GM23338 (cell line): Measurements from ENCODE around the gene ZNF488. TPM values are rescaled to one million over a fixed set of nuclear protein-coding genes. Genes with fewer than 3 reads are reported as not detected.

Experiments used
- ATAC-seq: fragments of 200-7000 bp; cut with Tn5 transposase; 3 replicates; pipeline ENCODE4 v1.9.1; 2020
- DNase-seq: peaks from one replicate; pipeline ENCODE4 v3.0.0-alpha.2; 2015; ENCODE audit warnings: low spot score
- H2AFZ ChIP-seq: fragments of 200-600 bp; sonication (generic); 2 replicates; pipeline ENCODE4 v1.8.0; 2016; ENCODE audit warnings: antibody characterized with exemption, mild to moderate bottlenecking, moderate library complexity
- H3F3A ChIP-seq: fragments of 200-600 bp; sonication (generic); replicated peaks from 2 replicates; pipeline ENCODE4 v1.8.0; 2017; ENCODE audit warnings: antibody characterized with exemption, mixed run types, low read depth
- H3K27ac ChIP-seq: fragments of 200-600 bp; sonication (generic); 2 replicates; pipeline ENCODE4 v1.6.1; 2016; ENCODE audit warnings: low read depth
- H3K27me3 ChIP-seq: fragments of 200-600 bp; sonication (generic); 2 replicates; pipeline ENCODE4 v1.8.0; 2016; ENCODE audit warnings: mild to moderate bottlenecking, mixed run types, moderate library complexity; ENCODE audit not compliant: insufficient read depth
- H3K36me3 ChIP-seq: fragments of 200-600 bp; sonication (generic); 2 replicates; pipeline ENCODE4 v1.8.0; 2016; ENCODE audit warnings: mild to moderate bottlenecking; ENCODE audit not compliant: insufficient read depth
- H3K4me1 ChIP-seq: fragments of 200-600 bp; sonication (generic); 2 replicates; pipeline ENCODE4 v1.8.0; 2016; ENCODE audit warnings: mild to moderate bottlenecking, moderate library complexity; ENCODE audit not compliant: insufficient read depth
- H3K4me2 ChIP-seq: fragments of 200-600 bp; sonication (generic); 2 replicates; pipeline ENCODE4 v1.7.1; 2017; ENCODE audit warnings: mixed run types
- H3K4me3 ChIP-seq: fragments of 200-600 bp; sonication (generic); 2 replicates; pipeline ENCODE4 v1.6.1; 2016; ENCODE audit warnings: mixed run types
- H3K79me2 ChIP-seq: fragments of 200-600 bp; sonication (generic); replicated peaks from 2 replicates; pipeline ENCODE4 v1.8.0; 2017; ENCODE audit warnings: mild to moderate bottlenecking; ENCODE audit not compliant: insufficient read depth
- H3K9me2 ChIP-seq: fragments of 200-600 bp; sonication (generic); 2 replicates; pipeline ENCODE4 v1.8.0; 2017; ENCODE audit not compliant: insufficient read depth
- H4K20me1 ChIP-seq: fragments of 200-600 bp; sonication (generic); replicated peaks from 2 replicates; pipeline ENCODE4 v1.8.0; 2017; ENCODE audit warnings: mild to moderate bottlenecking; ENCODE audit not compliant: insufficient read depth
- H3K27ac Mint-ChIP-seq: 2 replicates; pipeline ENCODE4 v1.8.0; 2020; ENCODE audit warnings: inconsistent platforms, mild to moderate bottlenecking, moderate library complexity, mixed read lengths
- H3K27me3 Mint-ChIP-seq: 3 replicates; pipeline ENCODE4 v1.8.0; 2022; ENCODE audit warnings: low read depth, mild to moderate bottlenecking, moderate library complexity, mixed read lengths, inconsistent platforms; ENCODE audit not compliant: insufficient read depth, poor library complexity
- H3K36me3 Mint-ChIP-seq: 3 replicates; pipeline ENCODE4 v1.8.0; 2021; ENCODE audit warnings: low read depth, mild to moderate bottlenecking, inconsistent platforms, moderate library complexity, mixed read lengths
- H3K4me1 Mint-ChIP-seq: 3 replicates; pipeline ENCODE4 v1.8.0; 2020; ENCODE audit warnings: mild to moderate bottlenecking, inconsistent platforms, mixed read lengths
- H3K4me3 Mint-ChIP-seq: 3 replicates; pipeline ENCODE4 v1.8.0; 2021; ENCODE audit warnings: moderate library complexity, mild to moderate bottlenecking, inconsistent platforms, mixed read lengths
- H3K9me3 Mint-ChIP-seq: 3 replicates; pipeline ENCODE4 v1.8.0; 2020; ENCODE audit warnings: moderate library complexity, mild to moderate bottlenecking, inconsistent platforms, mixed read lengths
- CREB1 ChIP-seq: fragments of 250-450 bp; sonication (Bioruptor Pico); IDR thresholded peaks from 2 replicates; pipeline ENCODE4 v1.5.0; 2020; ENCODE audit warnings: low read depth, mild to moderate bottlenecking, moderate library complexity
- CTCF ChIP-seq, 2 experiments: fragments of 200-600 bp in 1 of 2; sonication (generic) in 1 of 2; conservative IDR thresholded peaks; 2 replicates each; pipeline versions ENCODE4 v1.5.1 to v1.6.1; 2016 to 2017; ENCODE audit warnings: antibody characterized with exemption in 2 of 2, low read depth in 2 of 2, mild to moderate bottlenecking in 2 of 2, moderate library complexity in 1 of 2
- EZH2phosphoT487 ChIP-seq: fragments of 200-600 bp; sonication (generic); IDR thresholded peaks from one replicate; pipeline ENCODE4 v1.8.1; 2018; ENCODE audit warnings: antibody characterized with exemption; ENCODE audit not compliant: unreplicated experiment
- JUNB ChIP-seq: IDR thresholded peaks from one replicate; pipeline ENCODE4 v1.6.1; 2016; ENCODE audit warnings: antibody characterized with exemption; ENCODE audit not compliant: unreplicated experiment
- NANOG ChIP-seq: IDR thresholded peaks from 2 replicates; pipeline ENCODE4 v1.6.1; 2016; ENCODE audit warnings: antibody characterized with exemption, borderline replicate concordance
- POLR2AphosphoS5 ChIP-seq: IDR thresholded peaks from 2 replicates; pipeline ENCODE4 v1.6.1; 2016; ENCODE audit warnings: antibody characterized with exemption, low read depth
- STAT1 ChIP-seq: IDR thresholded peaks from one replicate; pipeline ENCODE4 v1.6.1; 2016; ENCODE audit warnings: antibody characterized with exemption; ENCODE audit not compliant: unreplicated experiment
- ZNF114 ChIP-seq: fragments of 250-450 bp; sonication (Bioruptor Pico); IDR thresholded peaks from 2 replicates; pipeline ENCODE4 v1.5.0; 2020; ENCODE audit warnings: mild to moderate bottlenecking, moderate library complexity
- ZNF331 ChIP-seq: fragments of 250-450 bp; sonication (Bioruptor Pico); IDR thresholded peaks from 2 replicates; pipeline ENCODE4 v1.5.0; 2020; ENCODE audit warnings: low read depth, mild to moderate bottlenecking, moderate library complexity
- polyA plus RNA-seq: library from polyadenylated mRNA; unstranded; fragments of >200 nt; fragmentation: Nextera tagmentation; extraction: Ambion mirVana; gene quantifications from 2 replicates; pipeline ENCODE4 v1.2.1, GENCODE V29; 2016
- total RNA-seq: library from RNA; depleted of rRNA; stranded (reverse); fragments of >200 nt; shearing (Covaris generic); gene quantifications from 2 replicates; pipeline ENCODE4 v1.2.3, GENCODE V29; 2014
- TF ChIP-seq, protein P1 (sequence below): IDR thresholded peaks from 2 replicates; pipeline ENCODE4 v1.6.1; 2016; ENCODE audit warnings: antibody characterized with exemption
- TF ChIP-seq, protein P2 (sequence below): IDR thresholded peaks from one replicate; pipeline ENCODE4 v1.6.1; 2018; ENCODE audit warnings: antibody characterized with exemption; ENCODE audit not compliant: unreplicated experiment
- TF ChIP-seq, protein P3 (sequence below): fragments of 250-450 bp; sonication (Bioruptor Pico); IDR thresholded peaks from 2 replicates; pipeline ENCODE4 v1.5.0; 2020; ENCODE audit warnings: mild to moderate bottlenecking, moderate library complexity

ZNF488 gene
- total and polyA plus RNA-seq, 2 experiments from 2014 or later: 2.5 to 5.2 TPM

DNA sequence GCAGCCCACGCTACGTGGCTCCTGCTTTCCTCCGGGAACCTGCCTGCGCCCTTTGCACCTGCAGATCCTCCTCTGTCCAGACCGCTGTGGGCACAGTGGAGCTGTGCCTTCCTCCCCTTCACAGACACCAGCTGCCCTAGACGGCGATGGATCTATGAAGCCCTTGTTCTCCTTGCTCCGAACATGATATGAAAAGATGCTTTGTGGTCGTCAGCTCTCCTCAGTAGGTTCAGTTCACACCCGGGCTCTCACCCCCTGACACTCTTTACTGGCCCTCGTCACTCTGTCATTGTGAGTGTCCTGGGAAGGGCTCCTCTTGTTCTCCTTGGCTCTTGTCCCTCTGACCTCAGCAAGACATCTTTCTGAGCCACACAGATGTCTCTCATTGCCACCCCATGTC lies 4.2 kb downstream of the ZNF488 start:
- peaks cover 43% of the 10 kb centered on the region for H3K4me1 Mint-ChIP-seq
- H3K27me3 Mint-ChIP-seq: peaks cover 14% of the 10 kb centered on the region
- Histone ChIP-seq H3K4me2 (no peak overlapping the region), H2AFZ (no peak overlapping the region), H4K20me1 (no peaks in the 10 kb centered on the region), H3K9me2 (no peaks in the 10 kb centered on the region), H3K27ac (no peak overlapping the region), H3K4me1 (peaks cover 25% of the 10 kb centered on the region), H3F3A (0 out of 2 replicates have a peak, but pooled peaks cover 5% of the 10 kb centered on the region), H3K79me2 (no peaks in the 10 kb centered on the region), H3K4me3 (no peak overlapping the region), H3K27me3 (0 out of 2 replicates have a peak, but pooled peaks cover under 1% of the 10 kb centered on the region), H3K36me3 (no peaks in the 10 kb centered on the region)
- no peak overlapping the region for H3K27ac Mint-ChIP-seq
- ATAC-seq: no peak
- DNase-seq: no peak
- H3K9me3 Mint-ChIP-seq: no peaks in the 10 kb centered on the region; the same call in 2 of the 3 replicates
- TF ChIP-seq ZNF114 (CRISPR knock-in tag) (no peak), CTCF (conservative IDR thresholded peaks at IDR 0.05; ENCODE audit: low read depth in 2 of 2) (no peak), NANOG (no peak), ZNF331 (no peak), STAT1 (no peak), CREB1 (CRISPR knock-in tag) (no peak), JUNB (no peak), EZH2phosphoT487 (no peak), POLR2AphosphoS5 (no peak)
- TF ChIP-seq, protein P1, sequence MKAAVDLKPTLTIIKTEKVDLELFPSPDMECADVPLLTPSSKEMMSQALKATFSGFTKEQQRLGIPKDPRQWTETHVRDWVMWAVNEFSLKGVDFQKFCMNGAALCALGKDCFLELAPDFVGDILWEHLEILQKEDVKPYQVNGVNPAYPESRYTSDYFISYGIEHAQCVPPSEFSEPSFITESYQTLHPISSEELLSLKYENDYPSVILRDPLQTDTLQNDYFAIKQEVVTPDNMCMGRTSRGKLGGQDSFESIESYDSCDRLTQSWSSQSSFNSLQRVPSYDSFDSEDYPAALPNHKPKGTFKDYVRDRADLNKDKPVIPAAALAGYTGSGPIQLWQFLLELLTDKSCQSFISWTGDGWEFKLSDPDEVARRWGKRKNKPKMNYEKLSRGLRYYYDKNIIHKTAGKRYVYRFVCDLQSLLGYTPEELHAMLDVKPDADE: no peak
- TF ChIP-seq, protein P2, sequence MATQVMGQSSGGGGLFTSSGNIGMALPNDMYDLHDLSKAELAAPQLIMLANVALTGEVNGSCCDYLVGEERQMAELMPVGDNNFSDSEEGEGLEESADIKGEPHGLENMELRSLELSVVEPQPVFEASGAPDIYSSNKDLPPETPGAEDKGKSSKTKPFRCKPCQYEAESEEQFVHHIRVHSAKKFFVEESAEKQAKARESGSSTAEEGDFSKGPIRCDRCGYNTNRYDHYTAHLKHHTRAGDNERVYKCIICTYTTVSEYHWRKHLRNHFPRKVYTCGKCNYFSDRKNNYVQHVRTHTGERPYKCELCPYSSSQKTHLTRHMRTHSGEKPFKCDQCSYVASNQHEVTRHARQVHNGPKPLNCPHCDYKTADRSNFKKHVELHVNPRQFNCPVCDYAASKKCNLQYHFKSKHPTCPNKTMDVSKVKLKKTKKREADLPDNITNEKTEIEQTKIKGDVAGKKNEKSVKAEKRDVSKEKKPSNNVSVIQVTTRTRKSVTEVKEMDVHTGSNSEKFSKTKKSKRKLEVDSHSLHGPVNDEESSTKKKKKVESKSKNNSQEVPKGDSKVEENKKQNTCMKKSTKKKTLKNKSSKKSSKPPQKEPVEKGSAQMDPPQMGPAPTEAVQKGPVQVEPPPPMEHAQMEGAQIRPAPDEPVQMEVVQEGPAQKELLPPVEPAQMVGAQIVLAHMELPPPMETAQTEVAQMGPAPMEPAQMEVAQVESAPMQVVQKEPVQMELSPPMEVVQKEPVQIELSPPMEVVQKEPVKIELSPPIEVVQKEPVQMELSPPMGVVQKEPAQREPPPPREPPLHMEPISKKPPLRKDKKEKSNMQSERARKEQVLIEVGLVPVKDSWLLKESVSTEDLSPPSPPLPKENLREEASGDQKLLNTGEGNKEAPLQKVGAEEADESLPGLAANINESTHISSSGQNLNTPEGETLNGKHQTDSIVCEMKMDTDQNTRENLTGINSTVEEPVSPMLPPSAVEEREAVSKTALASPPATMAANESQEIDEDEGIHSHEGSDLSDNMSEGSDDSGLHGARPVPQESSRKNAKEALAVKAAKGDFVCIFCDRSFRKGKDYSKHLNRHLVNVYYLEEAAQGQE: no peak
- TF ChIP-seq, protein P3, sequence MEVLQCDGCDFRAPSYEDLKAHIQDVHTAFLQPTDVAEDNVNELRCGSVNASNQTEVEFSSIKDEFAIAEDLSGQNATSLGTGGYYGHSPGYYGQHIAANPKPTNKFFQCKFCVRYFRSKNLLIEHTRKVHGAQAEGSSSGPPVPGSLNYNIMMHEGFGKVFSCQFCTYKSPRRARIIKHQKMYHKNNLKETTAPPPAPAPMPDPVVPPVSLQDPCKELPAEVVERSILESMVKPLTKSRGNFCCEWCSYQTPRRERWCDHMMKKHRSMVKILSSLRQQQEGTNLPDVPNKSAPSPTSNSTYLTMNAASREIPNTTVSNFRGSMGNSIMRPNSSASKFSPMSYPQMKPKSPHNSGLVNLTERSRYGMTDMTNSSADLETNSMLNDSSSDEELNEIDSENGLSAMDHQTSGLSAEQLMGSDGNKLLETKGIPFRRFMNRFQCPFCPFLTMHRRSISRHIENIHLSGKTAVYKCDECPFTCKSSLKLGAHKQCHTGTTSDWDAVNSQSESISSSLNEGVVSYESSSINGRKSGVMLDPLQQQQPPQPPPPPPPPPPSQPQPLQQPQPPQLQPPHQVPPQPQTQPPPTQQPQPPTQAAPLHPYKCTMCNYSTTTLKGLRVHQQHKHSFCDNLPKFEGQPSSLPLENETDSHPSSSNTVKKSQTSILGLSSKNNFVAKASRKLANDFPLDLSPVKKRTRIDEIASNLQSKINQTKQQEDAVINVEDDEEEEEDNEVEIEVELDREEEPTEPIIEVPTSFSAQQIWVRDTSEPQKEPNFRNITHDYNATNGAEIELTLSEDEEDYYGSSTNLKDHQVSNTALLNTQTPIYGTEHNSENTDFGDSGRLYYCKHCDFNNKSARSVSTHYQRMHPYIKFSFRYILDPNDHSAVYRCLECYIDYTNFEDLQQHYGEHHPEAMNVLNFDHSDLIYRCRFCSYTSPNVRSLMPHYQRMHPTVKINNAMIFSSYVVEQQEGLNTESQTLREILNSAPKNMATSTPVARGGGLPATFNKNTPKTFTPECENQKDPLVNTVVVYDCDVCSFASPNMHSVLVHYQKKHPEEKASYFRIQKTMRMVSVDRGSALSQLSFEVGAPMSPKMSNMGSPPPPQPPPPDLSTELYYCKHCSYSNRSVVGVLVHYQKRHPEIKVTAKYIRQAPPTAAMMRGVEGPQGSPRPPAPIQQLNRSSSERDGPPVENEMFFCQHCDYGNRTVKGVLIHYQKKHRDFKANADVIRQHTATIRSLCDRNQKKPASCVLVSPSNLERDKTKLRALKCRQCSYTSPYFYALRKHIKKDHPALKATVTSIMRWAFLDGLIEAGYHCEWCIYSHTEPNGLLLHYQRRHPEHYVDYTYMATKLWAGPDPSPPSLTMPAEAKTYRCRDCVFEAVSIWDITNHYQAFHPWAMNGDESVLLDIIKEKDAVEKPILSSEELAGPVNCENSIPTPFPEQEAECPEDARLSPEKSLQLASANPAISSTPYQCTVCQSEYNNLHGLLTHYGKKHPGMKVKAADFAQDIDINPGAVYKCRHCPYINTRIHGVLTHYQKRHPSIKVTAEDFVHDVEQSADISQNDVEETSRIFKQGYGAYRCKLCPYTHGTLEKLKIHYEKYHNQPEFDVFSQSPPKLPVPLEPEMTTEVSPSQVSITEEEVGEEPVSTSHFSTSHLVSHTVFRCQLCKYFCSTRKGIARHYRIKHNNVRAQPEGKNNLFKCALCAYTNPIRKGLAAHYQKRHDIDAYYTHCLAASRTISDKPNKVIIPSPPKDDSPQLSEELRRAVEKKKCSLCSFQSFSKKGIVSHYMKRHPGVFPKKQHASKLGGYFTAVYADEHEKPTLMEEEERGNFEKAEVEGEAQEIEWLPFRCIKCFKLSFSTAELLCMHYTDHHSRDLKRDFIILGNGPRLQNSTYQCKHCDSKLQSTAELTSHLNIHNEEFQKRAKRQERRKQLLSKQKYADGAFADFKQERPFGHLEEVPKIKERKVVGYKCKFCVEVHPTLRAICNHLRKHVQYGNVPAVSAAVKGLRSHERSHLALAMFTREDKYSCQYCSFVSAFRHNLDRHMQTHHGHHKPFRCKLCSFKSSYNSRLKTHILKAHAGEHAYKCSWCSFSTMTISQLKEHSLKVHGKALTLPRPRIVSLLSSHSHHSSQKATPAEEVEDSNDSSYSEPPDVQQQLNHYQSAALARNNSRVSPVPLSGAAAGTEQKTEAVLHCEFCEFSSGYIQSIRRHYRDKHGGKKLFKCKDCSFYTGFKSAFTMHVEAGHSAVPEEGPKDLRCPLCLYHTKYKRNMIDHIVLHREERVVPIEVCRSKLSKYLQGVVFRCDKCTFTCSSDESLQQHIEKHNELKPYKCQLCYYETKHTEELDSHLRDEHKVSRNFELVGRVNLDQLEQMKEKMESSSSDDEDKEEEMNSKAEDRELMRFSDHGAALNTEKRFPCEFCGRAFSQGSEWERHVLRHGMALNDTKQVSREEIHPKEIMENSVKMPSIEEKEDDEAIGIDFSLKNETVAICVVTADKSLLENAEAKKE (CRISPR knock-in tag): no peak
- H3K4me3 Mint-ChIP-seq: no peak overlapping the region
- no peaks in the 10 kb centered on the region; the same call in 2 of the 3 replicates for H3K36me3 Mint-ChIP-seq
